Stimulated activated CD8-positive, alpha-beta memory T cell treated with anti-CD3 and anti-CD28 coated beads, Interleukin-15, amount 100 ng/mL, for 1 hour (primary cell): ENCODE measurements around the gene WIPF2.

ENCODE experiments used
- DNase-seq: peaks from one replicate; pipeline ENCODE4 v3.0.0-alpha.2; 2020; ENCODE audit warnings: low read depth

Gene WIPF2

GRCh38 chr17:40247926-40248495 lies 28.9 kb downstream of the WIPF2 start:
- no peak for DNase-seq

- no peak for DNase-seq
Observed at GRCh38 chr17:40248507-40248906, 29.4 kb downstream of the WIPF2 start.

GRCh38 chr17:40251576-40251975 lies 32.5 kb downstream of the WIPF2 start:
- DNase-seq = no peak

GRCh38 chr17:40253565-40253964 lies 34.5 kb downstream of the WIPF2 start:
- no peak for DNase-seq

- DNase-seq = no peak
Observed at GRCh38 chr17:40259505-40259904, 40.4 kb downstream of the WIPF2 start.

- no peak for DNase-seq
Observed at GRCh38 chr17:40260528-40260927, 41.4 kb downstream of the WIPF2 start.

- DNase-seq = no peak
Observed at GRCh38 chr17:40264458-40265185, 45.5 kb downstream of the WIPF2 start.

GRCh38 chr17:40265337-40265736 lies 46.2 kb downstream of the WIPF2 start:
- DNase-seq = no peak

- DNase-seq = no peak
Observed at GRCh38 chr17:40266882-40267281, 47.8 kb downstream of the WIPF2 start.

GRCh38 chr17:40268141-40268712 lies 49.1 kb downstream of the WIPF2 start:
- DNase-seq = no peak

- DNase-seq = no peak
Observed at GRCh38 chr17:40278414-40278813, 59.3 kb downstream of the WIPF2 start.

- no peak for DNase-seq
Observed at GRCh38 chr17:40279402-40279801, 60.3 kb downstream of the WIPF2 start.

- DNase-seq = no peak
Observed at GRCh38 chr17:40281663-40282062, 62.6 kb downstream of the WIPF2 start.

GRCh38 chr17:40283662-40284061 lies 64.6 kb downstream of the WIPF2 start:
- no peak for DNase-seq

- DNase-seq = no peak
Observed at GRCh38 chr17:40284085-40284713, 65.1 kb downstream of the WIPF2 start.

GRCh38 chr17:40286473-40286872 lies 67.4 kb downstream of the WIPF2 start:
- no peak for DNase-seq

- DNase-seq = no peak
Observed at GRCh38 chr17:40287159-40287493, 68.0 kb downstream of the WIPF2 start.

- DNase-seq = peak; percentile 98
Observed at GRCh38 chr17:40287494-40288369, 68.6 kb downstream of the WIPF2 start, which contains the start of gene CDC6. CDC6 (plus strand) TSS chr17:40287879; CDS start chr17:40289421, 1,542 bp downstream.

- DNase-seq = no peak
Observed at GRCh38 chr17:40290629-40291280, 71.7 kb downstream of the WIPF2 start.

- no peak for DNase-seq
Observed at GRCh38 chr17:40291281-40291664, 72.2 kb downstream of the WIPF2 start.

- no peak for DNase-seq
Observed at GRCh38 chr17:40293363-40293762, 74.3 kb downstream of the WIPF2 start.
